ENCODE data around the gene SNX9. TPM values are rescaled to one million over a fixed set of nuclear protein-coding genes. Genes with fewer than 3 reads are reported as not detected.

The SNX9 gene
- total and polyA plus RNA-seq, 2 of the 8 experiments (the other 6 are each of a cell fraction or from before 2014, with no cell fraction given): 11.8 to 23.2 TPM

DNA sequence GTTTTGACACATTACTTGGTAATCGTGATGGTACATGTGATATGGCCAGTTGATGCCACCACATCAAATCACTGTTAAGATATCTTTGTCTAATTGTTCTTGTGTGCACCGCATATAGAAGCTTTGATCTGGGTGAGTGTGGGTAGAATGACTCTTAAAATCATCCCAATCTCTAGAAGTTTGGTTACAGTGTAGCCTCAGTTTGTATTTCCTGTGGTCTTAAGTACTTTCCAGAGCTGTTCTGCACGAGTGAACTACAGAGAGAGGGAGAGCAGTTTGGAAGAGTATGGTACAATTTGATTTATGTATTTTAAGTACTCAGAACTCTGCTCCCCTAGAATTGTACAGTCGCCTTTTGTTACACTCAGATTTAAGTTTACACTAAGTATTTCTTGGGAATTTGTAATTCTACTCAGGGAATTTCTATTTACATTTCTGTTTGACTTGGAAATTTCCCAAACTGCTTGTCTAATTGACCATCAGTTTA, 37.5 kb downstream of the SNX9 start:
- H3K23ac ChIP-seq (ENCODE audit: insufficient read length): no peak overlapping the region
- no peak overlapping the region for H2BK12ac ChIP-seq (ENCODE audit: low read depth, low read length)
- H2BK5ac ChIP-seq (ENCODE audit: low read depth, low read length): no peak overlapping the region
- no peak overlapping the region for H2BK15ac ChIP-seq (ENCODE audit: low read length)
- TF ChIP-seq, protein P1, sequence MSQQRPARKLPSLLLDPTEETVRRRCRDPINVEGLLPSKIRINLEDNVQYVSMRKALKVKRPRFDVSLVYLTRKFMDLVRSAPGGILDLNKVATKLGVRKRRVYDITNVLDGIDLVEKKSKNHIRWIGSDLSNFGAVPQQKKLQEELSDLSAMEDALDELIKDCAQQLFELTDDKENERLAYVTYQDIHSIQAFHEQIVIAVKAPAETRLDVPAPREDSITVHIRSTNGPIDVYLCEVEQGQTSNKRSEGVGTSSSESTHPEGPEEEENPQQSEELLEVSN (IDR thresholded peaks at IDR 0.05): no peak
- 81% methylated on average over 4 of the region's 4 CpGs; no CpG with 5 or more reads in 1 of the 2 experiments for WGBS, 2 experiments (ENCODE audit: extremely low coverage in 1 of 2, insufficient coverage in 1 of 2, insufficient read length in 1 of 2, insufficient replicate concordance in 2 of 2, low coverage in 1 of 2, low lambda C conversion rate in 2 of 2, missing lambda C conversion rate in 1 of 2)
- no peaks in the 10 kb centered on the region; the same call in none of the 2 replicates for H3K79me1 ChIP-seq (ENCODE audit: low read depth, low read length)
- H3K14ac ChIP-seq (ENCODE audit: insufficient read length): no peak overlapping the region
- no peak overlapping the region for H2AK5ac ChIP-seq (ENCODE audit: low read depth, low read length)
- H3K4me2 ChIP-seq (ENCODE audit: insufficient read depth in 1 of 2, low read depth in 2 of 2, low read length in 2 of 2): no peak overlapping the region
- H3K27ac ChIP-seq (ENCODE audit: low read depth, low read length): no peak overlapping the region
- peaks cover 3% of the 10 kb centered on the region in 2 experiments for H4K20me1 ChIP-seq (replicated peaks in 1 of 2; ENCODE audit: control insufficient read depth in 1 of 2, insufficient read depth in 2 of 2, low read length in 2 of 2)
- FAIRE-seq (no peak), DNase-seq (ENCODE audit: low read depth in 1 of 2, low spot score in 2 of 2) (no peak)
- peaks cover 0 to 95% of the 10 kb centered on the region in 2 experiments; a peak in 3 of 4 replicates for H3K79me2 ChIP-seq (ENCODE audit: control insufficient read depth in 1 of 2, insufficient read depth in 2 of 2, low read length in 2 of 2)
- no peak overlapping the region for H2BK120ac ChIP-seq (replicated peaks; ENCODE audit: low read depth, low read length)
- no peaks in the 10 kb centered on the region for H3K9me3 ChIP-seq (ENCODE audit: insufficient read depth in 2 of 2, low read depth in 1 of 2, low read length in 1 of 2)
- no peak overlapping the region for H3K56ac ChIP-seq (replicated peaks; ENCODE audit: insufficient read length, low read depth, low read length)
- H3K9ac ChIP-seq (replicated peaks in 1 of 4; ENCODE audit: extremely low read depth in 1 of 4, low read depth in 3 of 4, low read length in 3 of 4): no peak overlapping the region
- H3K4ac ChIP-seq (replicated peaks; ENCODE audit: insufficient read length, low read depth, low read length): no peak overlapping the region
- no peak overlapping the region for H4K8ac ChIP-seq (ENCODE audit: extremely low read depth, insufficient read depth, low read length)
- H2BK20ac ChIP-seq (ENCODE audit: low read length): no peak overlapping the region
- H3K23me2 ChIP-seq (ENCODE audit: low read depth, low read length): no peaks in the 10 kb centered on the region
- POLR2A ChIA-PET (ENCODE audit: partially characterized antibody): no interaction called here
- no peaks in the 10 kb centered on the region for H3K27me3 ChIP-seq (replicated peaks in 1 of 4; ENCODE audit: control insufficient read depth in 3 of 4, extremely low read depth in 1 of 4, insufficient read depth in 3 of 4, low read length in 3 of 4)
- peaks cover 0 to 6% (median 2%) of the 10 kb centered on the region in 4 experiments; a peak in 1 of 7 replicates for H3K4me1 ChIP-seq (replicated peaks in 1 of 4; ENCODE audit: control insufficient read depth in 3 of 4, insufficient read depth in 4 of 4, low read length in 3 of 4)
- no peak overlapping the region for H3K4me3 ChIP-seq (ENCODE audit: extremely low read depth in 1 of 4, insufficient read depth in 2 of 4, low read depth in 3 of 4, low read length in 4 of 4)
- H2AFZ ChIP-seq (ENCODE audit: low read length): no peak overlapping the region
- H4K91ac ChIP-seq (replicated peaks; ENCODE audit: insufficient read length, low read length): no peak overlapping the region
- CTCF ChIA-PET (ENCODE audit: partially characterized antibody): no interaction called here
- no peak overlapping the region for H4K5ac ChIP-seq (ENCODE audit: insufficient read length, low read depth, low read length)
- H3K18ac ChIP-seq (ENCODE audit: extremely low read depth, low read length): no peak overlapping the region
- H3K36me3 ChIP-seq (ENCODE audit: control insufficient read depth in 2 of 4, insufficient read depth in 4 of 4, low read length in 3 of 4): no peaks in the 10 kb centered on the region

Measured in H1 (cell line).